Stomach (tissue), 9 donors: ENCODE data around the gene SEMA3A. TPM values are rescaled to one million over a fixed set of nuclear protein-coding genes. Genes with fewer than 3 reads are reported as not detected.

Experiments
- DNase-seq, 2 donors: peaks; one replicate each; pipeline versions ENCODE4 v3.0.0 to v3.0.0-alpha.2; 2013 to 2019
- H3K27ac ChIP-seq, 5 donors: fragments of 200-600 bp in 4 of 5; sonication (generic) in 4 of 5; one replicate each; pipeline ENCODE4 v1.5.1; 2013 to 2019; ENCODE audit warnings: mild to moderate bottlenecking in 1 of 5, moderate library complexity in 1 of 5
- H3K27me3 ChIP-seq, 3 donors: fragments of 200-600 bp; sonication (generic); one replicate each; pipeline ENCODE4 v1.5.1; 2017 to 2019; ENCODE audit warnings: mixed run types in 1 of 3
- H3K36me3 ChIP-seq, 4 donors: fragments of 200-600 bp; sonication (generic); 1 replicate in 3 of 4; 2 replicates in 1 of 4; pipeline ENCODE4 v1.5.1; 2016 to 2019
- H3K4me1 ChIP-seq, 4 donors: fragments of 200-600 bp; sonication (generic); one replicate each; pipeline ENCODE4 v1.5.1; 2016 to 2019
- H3K4me3 ChIP-seq, 4 donors: fragments of 200-600 bp; sonication (generic) in 3 of 4; one replicate each; pipeline ENCODE4 v1.5.1; 2016 to 2019; ENCODE audit warnings: mild to moderate bottlenecking in 1 of 4
- H3K9me3 ChIP-seq, 4 donors: fragments of 200-600 bp; sonication (generic); one replicate each; pipeline ENCODE4 v1.5.1; 2016 to 2019
- CTCF ChIP-seq, 7 experiments: fragments of 450-650 bp in 4 of 7; fragments of 200-600 bp in 3 of 7; sonication (generic) in 3 of 7; IDR thresholded peaks; one replicate each; pipeline ENCODE4 v1.5.1; 2016 to 2019; ENCODE audit warnings: antibody characterized with exemption in 7 of 7, control low read depth in 2 of 7, mild to moderate bottlenecking in 1 of 7
- EP300 ChIP-seq: sonication (generic); formaldehyde crosslinking; IDR thresholded peaks from one replicate; pipeline ENCODE4 v1.6.1; 2017; ENCODE audit warnings: antibody characterized with exemption
- POLR2A ChIP-seq, 4 donors: fragments of 450-650 bp; IDR thresholded peaks; one replicate each; pipeline ENCODE4 v1.6.1; 2016; ENCODE audit warnings: antibody characterized with exemption in 4 of 4, control low read depth in 2 of 4, mild to moderate bottlenecking in 1 of 4, moderate library complexity in 1 of 4
- POLR2AphosphoS5 ChIP-seq, 3 donors: sonication (generic); formaldehyde crosslinking; IDR thresholded peaks; one replicate each; pipeline ENCODE4 v1.6.1; 2016; ENCODE audit warnings: antibody characterized with exemption in 3 of 3
- WGBS, 5 donors: extraction: QIAGEN DNeasy Blood & Tissue Kit in 3 of 5; methylation state at CpG; one replicate each; pipeline versions ENCODE4 v1.1.5 to v1.1.7; 2013 to 2018; 5-methylcytosine and 5-hydroxymethylcytosine counted together
- intact Hi-C: fragments of 100-400 bp; cut with DNase I; formaldehyde crosslinking; loops from one replicate; pipeline ENCODE4 v1.15.1; 2023; ENCODE audit warnings: low total_unique reads
- polyA plus RNA-seq, 3 donors: library from polyadenylated mRNA; stranded (reverse); fragments of 200-250 nt; gene quantifications; one replicate each; pipeline ENCODE4 v1.2.3, GENCODE V29; 2013
- total RNA-seq, 5 donors: library from RNA; depleted of rRNA; stranded (reverse); fragments of >200 nt; gene quantifications; one replicate each; pipeline versions ENCODE4 v1.1.0 to v1.2.3, GENCODE V29; 2014 to 2016
- donor health status: healthy with polysubstance abuse.
- donor health status: Bipolar disorder and iron deficiency.
- donor health status: healthy.

Gene SEMA3A
- total and polyA plus RNA-seq, 8 donors: 0.31 to 34.8 (median 2.8) TPM

DNA sequence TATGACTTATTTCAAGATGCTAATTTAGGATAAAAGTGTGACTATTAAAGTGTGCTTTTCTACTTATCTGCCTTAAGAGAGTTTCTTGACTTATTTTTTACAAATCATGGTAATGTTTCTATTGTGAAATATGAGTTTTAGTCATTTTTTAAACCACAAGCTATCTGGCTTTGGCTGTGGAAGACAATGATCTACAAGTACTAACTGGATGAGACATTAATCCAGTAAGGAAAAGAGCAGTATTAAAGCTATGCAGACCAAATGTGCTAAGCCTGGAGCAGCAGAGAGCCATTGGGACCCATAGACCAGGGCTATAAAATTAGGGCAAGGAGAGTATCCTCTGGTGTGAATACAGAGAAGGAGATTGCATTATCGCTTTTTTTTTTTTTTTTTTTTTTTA is 92.4 kb downstream of the SEMA3A start:
- WGBS, 5 donors: 82 to 100% (median 96%) methylated on average over 1 of the region's 1 CpG
- H3K36me3 ChIP-seq: no peaks in the 10 kb centered on the region
- no peaks in the 10 kb centered on the region for H3K27me3 ChIP-seq
- peaks cover 0 to 2% (median 0%) of the 10 kb centered on the region in 4 donors for H3K4me1 ChIP-seq
- no peak overlapping the region for H3K4me3 ChIP-seq
- no peak overlapping the region for H3K27ac ChIP-seq
- TF ChIP-seq CTCF (IDR thresholded peaks at IDR 0.05): no peak
- DNase-seq: no peak
- intact Hi-C loops: no loop called here
- no peaks in the 10 kb centered on the region for H3K9me3 ChIP-seq

DNA sequence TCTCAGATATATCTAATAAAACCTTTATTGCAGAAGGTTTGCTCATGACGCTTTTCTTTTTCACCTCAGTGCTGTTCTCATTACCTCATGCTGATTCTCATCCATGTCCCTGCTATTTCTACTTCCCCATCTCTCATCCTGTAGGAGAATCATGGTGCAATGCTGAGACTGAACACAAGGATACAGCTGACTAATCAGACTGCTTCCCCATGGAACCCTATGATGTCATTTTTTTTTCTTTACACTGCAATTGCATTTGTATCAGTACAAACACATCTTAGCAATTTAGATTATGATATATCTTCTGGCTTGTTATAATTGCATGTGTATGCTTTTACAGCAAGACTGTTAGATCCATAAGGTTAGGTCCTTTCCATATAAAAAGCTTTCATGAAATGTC is 93.7 kb downstream of the SEMA3A start:
- Histone ChIP-seq H3K4me1 (peaks cover 0 to 7% (median 0%) of the 10 kb centered on the region in 4 donors), H3K27ac (no peak overlapping the region), H3K36me3 (no peaks in the 10 kb centered on the region), H3K27me3 (no peaks in the 10 kb centered on the region), H3K9me3 (no peaks in the 10 kb centered on the region), H3K4me3 (no peak overlapping the region)
- 83 to 97% (median 90%) methylated on average over 1 of the region's 1 CpG for WGBS, 5 donors
- no peak for DNase-seq
- intact Hi-C loops: no loop called here
- TF ChIP-seq EP300 (no peak), POLR2A (IDR thresholded peaks at IDR 0.05) (no peak), CTCF (IDR thresholded peaks at IDR 0.05) (no peak), POLR2AphosphoS5 (IDR thresholded peaks at IDR 0.05) (no peak)

- Histone ChIP-seq H3K27me3 (no peaks in the 10 kb centered on the region), H3K4me3 (no peak overlapping the region), H3K27ac (no peak overlapping the region), H3K9me3 (no peaks in the 10 kb centered on the region), H3K36me3 (no peaks in the 10 kb centered on the region), H3K4me1 (peaks cover 0 to 21% (median 7%) of the 10 kb centered on the region in 4 donors)
- TF ChIP-seq CTCF (IDR thresholded peaks at IDR 0.05): no peak
- TF ChIP-seq POLR2AphosphoS5 (IDR thresholded peaks at IDR 0.05): no peak
- no peak for TF ChIP-seq EP300
- TF ChIP-seq POLR2A (IDR thresholded peaks at IDR 0.05): no peak
- DNase-seq: no peak
- intact Hi-C loops: no loop called here
- WGBS, 5 donors: 66 to 80% (median 73%) methylated on average over 2 of the region's 2 CpGs
These were observed 98.6 kb downstream of the SEMA3A start for GRCh38 chr7:84095971-84096370.

GRCh38 chr7:84092207-84092606 is 102.4 kb downstream of the SEMA3A start:
- no peaks in the 10 kb centered on the region for H3K9me3 ChIP-seq
- no peak for TF ChIP-seq CTCF (IDR thresholded peaks at IDR 0.05)
- TF ChIP-seq POLR2AphosphoS5 (IDR thresholded peaks at IDR 0.05): no peak
- no peak for TF ChIP-seq EP300
- peaks cover 0 to 19% (median 7%) of the 10 kb centered on the region in 4 donors for H3K4me1 ChIP-seq
- DNase-seq: peak in 1 of 2 donors; percentile 51
- intact Hi-C loops: no loop called here
- H3K27me3 ChIP-seq: no peaks in the 10 kb centered on the region
- 11 to 17% (median 16%) methylated on average over 5 of the region's 5 CpGs for WGBS, 5 donors
- H3K27ac ChIP-seq: no peak overlapping the region
- no peak overlapping the region for H3K4me3 ChIP-seq
- H3K36me3 ChIP-seq: no peaks in the 10 kb centered on the region
